IMR-90 (cell line): ENCODE data around the gene DNM1.

Experiments used
- BHLHE40 ChIP-seq: fragments of 150-350 bp; IDR thresholded peaks from 2 replicates; pipeline ENCODE4 v1.6.1; 2016; ENCODE audit warnings: mild to moderate bottlenecking, low read depth, low read length
- CEBPB ChIP-seq: IDR thresholded peaks from 2 replicates; pipeline ENCODE4 v1.6.1; 2012; ENCODE audit warnings: low read depth, low read length, improper control_type of control experiment
- CHD1 ChIP-seq: IDR thresholded peaks from 2 replicates; pipeline ENCODE4 v1.6.1; 2012; ENCODE audit warnings: low read depth, low read length, improper control_type of control experiment
- MAZ ChIP-seq: IDR thresholded peaks from 2 replicates; pipeline ENCODE4 v1.6.1; 2012; ENCODE audit warnings: low read depth, mild to moderate bottlenecking, low read length, improper control_type of control experiment, moderate library complexity, borderline replicate concordance
- MXI1 ChIP-seq: IDR thresholded peaks from 2 replicates; pipeline ENCODE4 v1.6.1; 2012; ENCODE audit warnings: low read depth, mild to moderate bottlenecking, low read length, moderate library complexity, borderline replicate concordance
- POLR2A ChIP-seq: IDR thresholded peaks from 2 replicates; pipeline ENCODE4 v1.6.1; 2012; ENCODE audit warnings: mild to moderate bottlenecking, low read depth, low read length
- RAD21 ChIP-seq: IDR thresholded peaks from 2 replicates; pipeline ENCODE4 v1.6.1; 2012; ENCODE audit warnings: low read length, improper control_type of control experiment
- RCOR1 ChIP-seq: IDR thresholded peaks from 2 replicates; pipeline ENCODE4 v1.6.1; 2012; ENCODE audit warnings: mild to moderate bottlenecking, low read length, improper control_type of control experiment; ENCODE audit not compliant: insufficient replicate concordance
- TF ChIP-seq, protein P1 (sequence below): conservative IDR thresholded peaks from 2 replicates; pipeline ENCODE4 v1.5.1; 2012; ENCODE audit warnings: mild to moderate bottlenecking, low read depth, low read length, improper control_type of control experiment
- TF ChIP-seq, protein P2 (sequence below): fragments of 150-350 bp; IDR thresholded peaks from 2 replicates; pipeline ENCODE4 v1.6.1; 2017; ENCODE audit warnings: mild to moderate bottlenecking, antibody characterized with exemption, low read length, low read depth

- TF ChIP-seq CHD1 (no peak), CEBPB (no peak), MAZ (no peak), RAD21 (no peak), POLR2A (no peak), MXI1 (no peak), BHLHE40 (no peak), RCOR1 (no peak)
- TF ChIP-seq, protein P1, sequence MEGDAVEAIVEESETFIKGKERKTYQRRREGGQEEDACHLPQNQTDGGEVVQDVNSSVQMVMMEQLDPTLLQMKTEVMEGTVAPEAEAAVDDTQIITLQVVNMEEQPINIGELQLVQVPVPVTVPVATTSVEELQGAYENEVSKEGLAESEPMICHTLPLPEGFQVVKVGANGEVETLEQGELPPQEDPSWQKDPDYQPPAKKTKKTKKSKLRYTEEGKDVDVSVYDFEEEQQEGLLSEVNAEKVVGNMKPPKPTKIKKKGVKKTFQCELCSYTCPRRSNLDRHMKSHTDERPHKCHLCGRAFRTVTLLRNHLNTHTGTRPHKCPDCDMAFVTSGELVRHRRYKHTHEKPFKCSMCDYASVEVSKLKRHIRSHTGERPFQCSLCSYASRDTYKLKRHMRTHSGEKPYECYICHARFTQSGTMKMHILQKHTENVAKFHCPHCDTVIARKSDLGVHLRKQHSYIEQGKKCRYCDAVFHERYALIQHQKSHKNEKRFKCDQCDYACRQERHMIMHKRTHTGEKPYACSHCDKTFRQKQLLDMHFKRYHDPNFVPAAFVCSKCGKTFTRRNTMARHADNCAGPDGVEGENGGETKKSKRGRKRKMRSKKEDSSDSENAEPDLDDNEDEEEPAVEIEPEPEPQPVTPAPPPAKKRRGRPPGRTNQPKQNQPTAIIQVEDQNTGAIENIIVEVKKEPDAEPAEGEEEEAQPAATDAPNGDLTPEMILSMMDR, result no peak
- TF ChIP-seq, protein P2, sequence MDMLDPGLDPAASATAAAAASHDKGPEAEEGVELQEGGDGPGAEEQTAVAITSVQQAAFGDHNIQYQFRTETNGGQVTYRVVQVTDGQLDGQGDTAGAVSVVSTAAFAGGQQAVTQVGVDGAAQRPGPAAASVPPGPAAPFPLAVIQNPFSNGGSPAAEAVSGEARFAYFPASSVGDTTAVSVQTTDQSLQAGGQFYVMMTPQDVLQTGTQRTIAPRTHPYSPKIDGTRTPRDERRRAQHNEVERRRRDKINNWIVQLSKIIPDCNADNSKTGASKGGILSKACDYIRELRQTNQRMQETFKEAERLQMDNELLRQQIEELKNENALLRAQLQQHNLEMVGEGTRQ, result no peak
Measured at GRCh38 chr9:128247226-128247803, 44.1 kb downstream of the DNM1 start.
